ENCODE results near the gene FAM240A.

FAM240A gene

GRCh38 chr3:46626039-46626438 lies 13.7 kb downstream of the FAM240A start:
- no peak for DNase-seq (ENCODE audit: low spot score)

DNA sequence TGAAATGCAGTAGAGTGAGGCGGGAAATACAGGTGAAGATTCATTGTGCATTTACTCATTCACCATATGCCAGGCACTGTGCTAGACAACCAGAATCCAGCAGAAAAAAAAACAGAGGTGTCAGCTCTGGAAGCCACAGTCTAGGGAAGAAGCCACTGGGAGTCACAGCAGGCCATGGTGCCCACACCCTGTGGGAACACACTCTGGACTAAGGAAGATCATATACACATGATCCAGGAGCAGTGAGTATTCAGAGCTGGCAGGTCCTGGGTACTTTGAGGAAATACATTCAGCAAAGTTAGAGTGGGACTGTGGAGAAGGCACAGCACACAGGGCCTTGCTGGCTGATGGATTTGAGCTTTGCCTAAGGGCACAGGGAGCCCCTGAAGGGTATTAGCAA lies 14.8 kb downstream of the FAM240A start:
- no peak for DNase-seq (ENCODE audit: low spot score)

- peak; percentile 60 for DNase-seq (ENCODE audit: low spot score)
These were observed 16.6 kb downstream of the FAM240A start for GRCh38 chr3:46628901-46629369.

GRCh38 chr3:46629551-46630517 lies 17.5 kb downstream of the FAM240A start:
- DNase-seq (ENCODE audit: low spot score), result peak; percentile 94

DNA sequence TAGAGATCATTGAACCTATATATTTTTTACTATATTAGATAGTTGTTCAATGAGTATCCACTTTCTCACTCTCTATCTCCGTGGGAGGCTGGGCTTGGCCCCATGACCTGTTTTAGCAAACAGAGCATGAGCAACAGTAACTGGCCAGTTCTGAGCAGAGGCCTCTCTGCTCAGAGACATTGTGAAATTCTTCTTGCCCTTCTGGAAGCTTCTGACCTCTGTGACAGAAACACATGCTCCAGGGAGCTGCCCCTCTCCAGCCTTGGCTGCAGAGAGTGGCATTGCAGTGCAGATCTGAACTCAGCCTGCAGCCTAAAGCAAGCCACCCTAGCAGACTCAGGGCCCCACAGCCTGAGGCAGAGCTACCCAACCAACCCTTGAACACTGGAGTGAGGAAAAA lies 20.5 kb downstream of the FAM240A start:
- DNase-seq (ENCODE audit: low spot score), result peak; percentile 13

DNA sequence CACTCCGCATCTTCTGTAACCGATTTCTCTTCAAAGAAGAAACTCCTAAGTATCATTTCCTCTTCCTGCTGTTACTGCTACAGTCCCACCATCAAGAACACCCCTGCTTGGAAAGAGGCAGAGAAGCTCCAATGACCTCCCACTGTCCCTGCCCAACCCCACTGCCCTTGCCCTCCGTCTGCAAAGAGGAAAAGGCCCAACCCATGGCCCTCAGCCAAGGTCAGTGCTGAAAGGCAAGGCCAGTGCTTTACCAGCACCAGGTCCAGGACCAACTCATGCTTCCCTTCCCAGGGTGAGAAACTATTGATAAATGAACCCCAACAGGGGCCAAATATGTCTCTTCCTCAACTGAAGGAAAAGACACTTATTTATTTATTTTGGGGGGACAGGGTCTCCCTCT lies 22.5 kb downstream of the FAM240A start:
- DNase-seq (ENCODE audit: low spot score), result no peak

GRCh38 chr3:46639221-46639620 lies 26.9 kb downstream of the FAM240A start:
- DNase-seq (ENCODE audit: low spot score), result no peak

DNA sequence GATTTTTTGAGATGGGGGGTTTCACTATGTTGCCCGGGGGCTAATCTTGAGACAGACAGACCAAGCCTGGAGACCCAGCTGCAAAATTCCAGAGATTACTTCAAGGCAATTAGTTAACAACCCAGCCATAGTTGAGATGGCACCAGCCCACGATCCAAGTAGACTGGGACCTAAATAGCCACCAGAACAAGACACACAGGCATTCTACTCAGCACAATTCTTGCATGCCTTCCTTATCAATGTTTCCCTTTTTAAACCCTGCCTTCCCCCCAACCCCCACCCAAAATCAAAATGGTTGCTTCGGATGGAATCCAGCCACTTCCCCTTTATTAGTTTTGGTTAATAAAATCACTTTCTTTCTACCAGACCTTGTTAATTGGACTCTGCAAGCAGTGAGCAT lies 28.6 kb downstream of the FAM240A start:
- no peak for DNase-seq (ENCODE audit: low spot score)

DNA sequence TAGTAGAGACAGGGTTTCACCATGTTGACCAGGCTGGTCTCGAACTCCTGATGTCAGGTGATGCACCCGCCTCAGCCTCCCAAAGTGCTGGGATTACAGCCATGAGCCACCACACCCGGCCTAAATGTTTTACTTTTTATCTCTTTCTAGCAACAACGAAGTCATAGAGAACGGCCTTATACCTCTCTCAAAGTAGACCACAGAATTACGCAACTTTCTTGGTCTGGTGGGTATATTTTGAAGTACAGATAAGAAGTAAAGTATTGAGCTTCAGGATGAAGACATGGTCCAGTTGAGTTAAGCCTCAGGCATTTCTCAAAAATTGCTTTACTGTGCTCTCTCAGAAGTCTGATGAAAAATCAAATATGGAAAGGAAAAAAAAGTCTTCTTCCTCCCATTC lies 30.6 kb downstream of the FAM240A start:
- DNase-seq (ENCODE audit: low spot score), result no peak

DNA sequence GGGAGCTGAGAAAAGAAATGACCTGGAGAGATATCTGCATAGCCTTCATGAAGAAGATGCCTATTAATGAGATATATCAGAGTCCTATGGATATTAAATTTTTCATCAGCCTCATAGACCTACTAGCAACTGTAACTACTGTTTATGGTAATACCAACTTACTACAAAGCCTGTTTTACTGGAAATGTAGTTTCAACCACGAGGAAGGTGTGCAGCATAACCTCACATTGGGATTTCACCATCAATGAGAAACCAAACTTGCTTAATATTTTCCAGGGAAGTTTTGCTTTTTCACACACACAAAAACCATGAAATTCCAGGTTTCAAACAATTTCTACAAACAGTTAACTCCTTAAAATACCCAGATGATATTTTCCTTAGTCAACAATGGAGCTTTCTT lies 31.4 kb downstream of the FAM240A start:
- no peak for DNase-seq (ENCODE audit: low spot score)

GRCh38 chr3:46646700-46647099 lies 34.4 kb downstream of the FAM240A start:
- DNase-seq (ENCODE audit: low spot score), result peak; percentile 88

DNA sequence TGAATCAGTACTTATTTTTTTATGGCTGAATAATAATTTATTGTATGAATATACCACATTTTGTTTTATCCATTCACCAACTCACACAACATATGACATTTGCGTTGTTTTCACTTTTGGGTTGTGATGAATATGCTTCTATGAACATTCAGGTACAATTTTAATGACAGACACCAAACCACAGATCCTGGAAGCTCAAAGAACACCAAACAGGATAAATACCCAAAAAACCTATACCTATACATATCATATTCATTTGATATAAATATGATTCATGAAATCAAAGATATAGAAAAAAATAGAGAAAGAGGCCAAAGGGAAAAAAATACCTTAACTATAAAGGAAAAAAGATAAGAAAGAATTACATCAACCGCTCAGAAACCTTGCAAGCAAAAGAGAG lies 35.8 kb downstream of the FAM240A start:
- DNase-seq (ENCODE audit: low spot score), result no peak

DNA sequence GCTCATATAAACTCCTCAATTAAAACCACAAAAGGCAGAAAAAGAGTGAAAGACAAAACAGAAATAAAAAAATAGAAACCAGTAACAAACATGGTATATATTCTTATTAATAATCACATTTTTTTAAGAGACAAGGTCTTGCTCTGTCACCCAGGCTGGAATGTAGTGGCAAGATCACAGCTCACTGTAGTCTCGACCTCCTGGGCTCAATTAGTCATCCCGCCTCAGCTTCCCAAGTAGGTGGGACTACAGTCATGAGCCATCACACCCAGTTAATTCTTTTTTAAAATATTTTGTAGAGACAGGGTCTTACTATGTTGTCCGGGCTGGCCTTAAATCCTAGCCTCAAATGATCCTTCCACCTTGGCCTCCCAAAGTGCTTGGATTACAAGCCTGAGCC lies 37.1 kb downstream of the FAM240A start:
- no peak for DNase-seq (ENCODE audit: low spot score)

DNA sequence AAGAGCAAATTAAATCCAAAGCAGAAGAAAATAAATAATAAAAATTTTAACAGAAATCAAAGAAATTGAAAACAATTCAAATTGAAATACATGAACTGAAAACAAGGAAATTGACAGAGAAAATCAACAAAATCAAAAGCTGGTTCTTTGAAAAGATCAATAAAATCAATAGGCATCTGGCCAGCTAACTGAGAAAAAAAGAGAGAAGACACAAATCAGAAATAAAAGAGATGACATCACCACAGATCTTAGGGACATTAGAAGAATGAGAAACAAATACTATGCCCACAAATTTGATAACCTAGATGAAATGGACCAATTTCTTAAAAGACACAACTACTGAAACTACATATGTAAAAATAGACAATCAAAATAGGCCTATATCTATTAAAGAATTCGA lies 38.8 kb downstream of the FAM240A start:
- no peak for DNase-seq (ENCODE audit: low spot score)

DNA sequence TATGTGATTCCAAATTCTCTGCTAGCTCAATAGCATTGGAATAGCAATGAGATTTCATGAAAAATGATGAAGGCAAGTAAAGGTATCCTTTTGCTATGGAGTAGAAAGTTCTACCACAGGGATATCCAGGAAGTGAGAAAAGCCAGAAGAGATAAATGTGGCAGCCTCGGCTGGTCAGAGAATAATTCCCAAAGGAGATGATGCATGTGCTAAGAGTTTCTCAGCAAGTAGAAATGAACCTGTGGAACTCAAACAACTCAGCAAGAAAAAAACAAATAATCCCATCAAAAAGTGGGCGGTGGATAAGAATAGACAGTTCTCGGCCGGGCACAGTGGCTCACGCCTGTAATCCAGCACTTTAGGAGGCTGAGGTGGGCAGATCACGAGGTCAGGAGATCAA lies 42.9 kb downstream of the FAM240A start:
- DNase-seq (ENCODE audit: low spot score), result peak; percentile 16

DNA sequence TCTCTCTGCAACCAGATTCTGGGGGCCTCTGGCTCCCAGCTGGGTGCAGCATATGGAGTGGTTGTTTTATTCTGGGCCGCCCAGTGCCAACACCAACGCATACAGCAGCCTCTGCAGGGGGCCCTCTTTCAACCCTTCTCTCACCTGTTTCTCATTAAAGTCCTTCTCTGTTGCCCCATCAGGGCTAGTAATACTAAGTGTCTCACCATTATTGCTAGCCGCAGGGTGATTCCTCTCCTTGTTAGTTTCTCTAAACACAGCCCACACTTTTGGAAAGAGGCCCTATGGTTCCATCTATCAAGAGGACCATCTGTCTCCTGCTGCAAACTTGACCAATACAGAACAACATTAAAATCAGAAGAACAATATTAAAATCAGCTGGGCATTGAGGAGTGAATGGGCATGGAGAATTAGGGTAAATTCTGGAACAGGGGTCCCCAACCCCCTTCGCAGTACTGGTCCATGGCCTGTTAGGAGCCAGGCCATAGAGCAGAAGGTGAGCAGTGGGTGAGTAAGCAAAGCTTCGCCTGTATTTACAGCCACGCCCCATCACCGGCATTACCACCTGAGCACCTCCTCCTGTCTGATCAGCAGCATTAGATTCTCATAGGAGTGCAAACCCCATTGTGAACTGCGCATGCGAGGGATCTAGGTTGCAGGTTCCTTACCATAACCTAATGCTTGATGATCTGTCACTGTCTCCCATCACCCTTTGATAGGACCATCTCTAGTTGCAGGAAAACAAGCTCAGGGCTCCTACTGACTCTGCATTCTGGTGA lies 44.6 kb downstream of the FAM240A start:
- no peak for DNase-seq (ENCODE audit: low spot score)

DNA sequence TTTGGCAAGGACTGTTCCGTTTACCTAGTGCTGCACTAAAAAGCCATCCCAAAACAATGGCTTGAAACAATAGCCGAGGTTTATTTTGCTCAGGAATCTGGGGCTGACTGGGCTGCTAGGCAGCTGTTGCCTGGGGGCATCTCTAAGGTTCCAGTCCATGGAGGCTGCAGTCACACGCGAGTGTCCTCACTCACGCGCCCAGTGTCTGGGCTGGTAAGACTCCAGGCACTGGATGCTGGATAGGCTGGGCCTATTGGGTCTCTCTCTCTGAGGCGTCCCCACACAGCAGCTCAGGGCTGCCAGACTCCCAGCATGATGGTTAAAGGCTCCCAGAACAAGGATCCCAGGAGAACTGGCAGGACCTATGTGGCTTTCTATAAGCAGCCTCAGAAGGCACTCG lies 47.0 kb downstream of the FAM240A start:
- no peak for DNase-seq (ENCODE audit: low spot score)

GRCh38 chr3:46660003-46660402 lies 47.7 kb downstream of the FAM240A start:
- DNase-seq (ENCODE audit: low spot score), result peak; percentile 4

GRCh38 chr3:46660543-46661523 lies 48.5 kb downstream of the FAM240A start:
- peak; percentile 20 for DNase-seq (ENCODE audit: low spot score)

DNA sequence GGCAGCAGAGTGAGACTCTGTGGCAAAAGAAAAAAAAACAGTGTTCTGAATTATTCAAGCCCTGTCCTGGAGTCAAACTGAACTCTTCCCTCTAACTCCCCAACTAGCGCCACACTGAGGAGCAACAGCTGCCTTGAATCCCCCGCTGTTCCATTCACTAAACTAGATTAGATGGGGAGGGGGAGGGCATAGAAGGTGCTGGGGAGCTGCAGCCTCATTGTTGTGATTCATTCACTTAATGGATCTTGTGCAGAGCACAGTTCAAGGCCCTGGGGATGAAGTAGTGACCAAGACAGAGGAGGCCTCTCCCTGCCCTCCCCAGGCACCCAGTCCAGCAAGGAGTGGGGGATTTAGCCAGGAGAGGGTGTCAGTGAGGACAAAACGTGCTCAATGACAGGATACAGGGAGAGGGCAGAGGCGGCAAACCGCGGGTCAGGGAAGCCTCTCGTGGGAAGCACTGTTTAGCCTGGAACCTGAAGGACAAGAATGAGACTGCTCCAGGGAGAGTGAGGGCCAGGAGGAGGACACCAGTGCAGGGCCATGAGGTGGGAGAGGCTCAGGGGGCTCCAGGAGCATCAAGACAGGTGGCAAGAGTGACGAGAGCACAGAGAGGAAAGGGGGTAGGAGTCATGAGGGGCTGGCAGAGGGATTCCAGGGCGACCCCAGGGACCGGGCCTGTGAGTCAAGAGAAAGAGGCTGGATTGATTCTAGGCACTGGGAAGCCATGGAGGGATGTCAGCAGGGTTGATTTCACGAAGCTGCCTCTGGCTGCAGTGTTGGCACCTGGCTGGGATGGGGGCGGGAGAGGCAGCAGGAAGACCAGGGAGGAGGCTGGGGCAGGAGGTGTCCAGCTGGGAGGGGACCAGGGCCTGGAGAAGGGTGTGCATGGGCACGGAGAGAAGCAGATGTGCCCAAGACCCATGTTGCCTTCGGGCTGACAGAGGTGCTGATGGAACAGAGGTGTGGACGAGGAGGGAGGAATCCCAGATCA lies 49.7 kb downstream of the FAM240A start:
- peak; percentile 2 for DNase-seq (ENCODE audit: low spot score)

All from GM03348 (cell line).